Ovary (tissue), 9 donors: ENCODE measurements around the gene LPCAT3. TPM values are rescaled to one million over a fixed set of nuclear protein-coding genes. Genes with fewer than 3 reads are reported as not detected.

Source experiments
- DNase-seq, 5 donors: peaks; one replicate each; pipeline ENCODE4 v3.0.0-alpha.2; 2019 to 2020
- H3K27ac ChIP-seq, 2 donors: fragments of 200-600 bp; one replicate each; pipeline versions ENCODE4 v1.5.1 to v1.8.0; 2019 to 2022
- H3K27me3 ChIP-seq: fragments of 200-600 bp; one replicate; pipeline ENCODE4 v1.8.0; 2022
- H3K36me3 ChIP-seq: fragments of 200-600 bp; sonication (generic); one replicate; pipeline ENCODE4 v1.5.1; 2019
- H3K4me1 ChIP-seq: one replicate; pipeline ENCODE4 v1.8.1; 2013; ENCODE audit warnings: mild to moderate bottlenecking, moderate library complexity; ENCODE audit not compliant: insufficient read depth
- H3K4me3 ChIP-seq: fragments of 200-600 bp; sonication (generic); one replicate; pipeline ENCODE4 v1.5.1; 2017
- H3K9me3 ChIP-seq, 2 donors: fragments of 200-600 bp in 1 of 2; sonication (generic) in 1 of 2; one replicate each; pipeline versions ENCODE4 v1.5.1 to v1.8.1; 2013 to 2019; ENCODE audit warnings: mild to moderate bottlenecking in 1 of 2, moderate library complexity in 1 of 2
- CTCF ChIP-seq, 3 donors: fragments of 450-650 bp in 2 of 3; fragments of 200-600 bp in 1 of 3; IDR thresholded peaks; one replicate each; pipeline versions ENCODE4 v1.5.1 to v1.8.0; 2016 to 2022; ENCODE audit warnings: antibody characterized with exemption in 3 of 3, mild to moderate bottlenecking in 1 of 3
- EP300 ChIP-seq: sonication (generic); formaldehyde crosslinking; IDR thresholded peaks from one replicate; pipeline ENCODE4 v1.6.1; 2017; ENCODE audit warnings: antibody characterized with exemption
- POLR2A ChIP-seq: fragments of 450-650 bp; IDR thresholded peaks from one replicate; pipeline ENCODE4 v1.6.1; 2017; ENCODE audit warnings: antibody characterized with exemption, mild to moderate bottlenecking, moderate library complexity
- WGBS, 3 donors: extraction: QIAGEN DNeasy Blood & Tissue Kit in 1 of 3; methylation state at CpG; one replicate each; pipeline versions ENCODE4 v1.1.5 to v1.1.7; 2013 to 2017; 5-methylcytosine and 5-hydroxymethylcytosine counted together
- intact Hi-C, 4 donors: fragments of 100-400 bp; cut with DNase I; formaldehyde crosslinking; loops; one replicate each; pipeline versions ENCODE4 v1.11.0 to v1.15.1; 2022 to 2023
- polyA plus RNA-seq, 2 donors: library from polyadenylated mRNA; stranded (reverse); fragments of 200-250 nt in 1 of 2; fragments of 350-450 nt in 1 of 2; fragmentation: Illumina TruSeq in 1 of 2; extraction: RNeasy Lipid Tissue Mini Kit (QIAGEN cat#74804) in 1 of 2; gene quantifications; one replicate each; pipeline ENCODE4 v1.2.3, GENCODE V29; 2013 to 2014
- total RNA-seq, 7 donors: library from RNA; depleted of rRNA in 2 of 7; stranded (reverse); fragments of >200 nt in 2 of 7; fragmentation: NEBNext Ultra II Directional in 3 of 7; extraction: Animal tissue kit (Norgen Biotek cat#: 25700) in 3 of 7; gene quantifications; one replicate each; pipeline versions ENCODE4 v1.1.0 to v1.2.4, GENCODE V29; 2016 to 2023
- donor health status: DM: no; HTN: no; CAD: no; lungs with moderate emphysema.
- donor health status: DM: no; HTN: no; CAD: no.
- donor health status: Bipolar disorder and iron deficiency.
- donor health status: DM: yes; HTN: yes; CAD: no.
- donor health status: DM: no; HTN: no; CAD: no.
- donor health status: DM: yes; HTN: yes; CAD: no.

Gene LPCAT3
- total and polyA plus RNA-seq, 9 donors: 15.5 to 51.2 (median 39.5) TPM

GRCh38 chr12:6939191-6939540, 79.1 kb downstream of the LPCAT3 start:
- intact Hi-C loops: no loop called here
- Histone ChIP-seq H3K4me3 (no peak overlapping the region), H3K4me1 (peaks cover 13% of the 10 kb centered on the region), H3K27me3 (no peaks in the 10 kb centered on the region), H3K27ac (peak overlapping the region in 1 of 2 donors; percentile 93), H3K9me3 (no peaks in the 10 kb centered on the region), H3K36me3 (no peaks in the 10 kb centered on the region)
- no peak for DNase-seq
- 63 to 66% (median 64%) methylated on average over 2 of the region's 2 CpGs for WGBS, 3 donors
- TF ChIP-seq POLR2A: no peak
- TF ChIP-seq EP300: no peak
- TF ChIP-seq CTCF (IDR thresholded peaks at IDR 0.05): no peak

- peak overlapping the region in 1 of 2 donors; percentile 93 for H3K27ac ChIP-seq
- 66 to 76% (median 71%) methylated on average over 30 to 32 of the region's 32 CpGs for WGBS, 3 donors
- no peaks in the 10 kb centered on the region for H3K36me3 ChIP-seq
- DNase-seq: peak; percentile 43 to 67 (median 65)
- H3K9me3 ChIP-seq: no peaks in the 10 kb centered on the region
- intact Hi-C loops: no loop called here
- peaks cover 17% of the 10 kb centered on the region for H3K4me1 ChIP-seq
- no peaks in the 10 kb centered on the region for H3K27me3 ChIP-seq
- peak overlapping the region; percentile 53 for H3K4me3 ChIP-seq
- TF ChIP-seq CTCF (IDR thresholded peaks at IDR 0.05) (peak in 1 of 3 donors; percentile 13), POLR2A (no peak)
These were observed 79.7 kb downstream of the LPCAT3 start for GRCh38 chr12:6938353-6939190.

- no peaks in the 10 kb centered on the region for H3K27me3 ChIP-seq
- DNase-seq: peak; percentile 89 to 94 (median 93)
- 1% methylated on average over 65 to 80 of the region's 80 CpGs for WGBS, 3 donors
- TF ChIP-seq POLR2A (peak; percentile 52), EP300 (no peak), CTCF (IDR thresholded peaks at IDR 0.05) (peak; percentile 95 to 97 (median 97))
- intact Hi-C loops: no loop called here
- H3K4me1 ChIP-seq: peaks cover 14% of the 10 kb centered on the region
- peak overlapping the region; percentile 83 to 93 for H3K27ac ChIP-seq
- H3K36me3 ChIP-seq: no peaks in the 10 kb centered on the region
- no peaks in the 10 kb centered on the region for H3K9me3 ChIP-seq
- H3K4me3 ChIP-seq: peak overlapping the region; percentile 53
These were observed 80.6 kb downstream of the LPCAT3 start for GRCh38 chr12:6937481-6938352.

- peaks cover 14% of the 10 kb centered on the region for H3K4me1 ChIP-seq
- no peaks in the 10 kb centered on the region for H3K36me3 ChIP-seq
- H3K27me3 ChIP-seq: no peaks in the 10 kb centered on the region
- no peaks in the 10 kb centered on the region for H3K9me3 ChIP-seq
- intact Hi-C loops: no loop called here
- whole genome bisulfite sequencing, 3 donors: 20 to 30% (median 28%) methylated on average over 29 to 36 of the region's 36 CpGs
- peak overlapping the region; percentile 53 for H3K4me3 ChIP-seq
- DNase-seq: peak; percentile 63 to 77 (median 71)
- peak overlapping the region; percentile 83 to 93 for H3K27ac ChIP-seq
- peak in 1 of 3 donors; percentile 12 for TF ChIP-seq CTCF (IDR thresholded peaks at IDR 0.05)
- no peak for TF ChIP-seq EP300
- TF ChIP-seq POLR2A: no peak
These were observed 81.4 kb downstream of the LPCAT3 start for GRCh38 chr12:6936636-6937480.
